Lower leg skin (tissue), 4 donors: ENCODE measurements around the gene TAF15. TPM values are rescaled to one million over a fixed set of nuclear protein-coding genes. Genes with fewer than 3 reads are reported as not detected.
A peak's percentile ranks its signal among the peaks of the same experiment; 100 is the strongest.

Experiments
- DNase-seq, 2 donors: peaks; one replicate each; pipeline ENCODE4 v3.0.0-alpha.2; 2019; ENCODE audit warnings: low spot score in 2 of 2
- H3K4me3 ChIP-seq: fragments of 200-600 bp; sonication (generic); 2 replicates; pipeline ENCODE4 v1.5.1; 2017; ENCODE audit warnings: mild to moderate bottlenecking, low read depth; ENCODE audit not compliant: poor library complexity, severe bottlenecking
- POLR2A ChIP-seq, 2 donors: fragments of 450-650 bp; IDR thresholded peaks; one replicate each; pipeline ENCODE4 v1.6.1; 2016 to 2017; ENCODE audit warnings: antibody characterized with exemption in 2 of 2, mild to moderate bottlenecking in 1 of 2, moderate library complexity in 1 of 2
- WGBS, 2 donors: methylation state at CpG; one replicate each; pipeline ENCODE4 v1.1.5; 2018; 5-methylcytosine and 5-hydroxymethylcytosine counted together
- intact Hi-C: fragments of 100-400 bp; cut with DNase I; formaldehyde crosslinking; loops from one replicate; pipeline ENCODE4 v1.15.0; 2023; ENCODE audit warnings: low total_unique reads
- total RNA-seq, 4 donors: library from RNA; depleted of rRNA; stranded (reverse); fragments of >200 nt; gene quantifications; one replicate each; pipeline ENCODE4 v1.1.0, GENCODE V29; 2016
- TF ChIP-seq, protein P1 (sequence below), 3 donors: fragments of 450-650 bp; IDR thresholded peaks; one replicate each; pipeline ENCODE4 v1.5.1; 2016; ENCODE audit warnings: antibody characterized with exemption in 3 of 3, mild to moderate bottlenecking in 3 of 3, moderate library complexity in 2 of 3

The TAF15 gene
- total RNA-seq, 4 donors from 2014 or later = 39.0 to 79.0 (median 60.0) TPM

GRCh38 chr17:35775583-35775982, 33.7 kb upstream of the TAF15 start:
- intact Hi-C loops = no loop called here
- TF ChIP-seq POLR2A (IDR thresholded peaks at IDR 0.05) = no peak
- TF ChIP-seq, protein P1, sequence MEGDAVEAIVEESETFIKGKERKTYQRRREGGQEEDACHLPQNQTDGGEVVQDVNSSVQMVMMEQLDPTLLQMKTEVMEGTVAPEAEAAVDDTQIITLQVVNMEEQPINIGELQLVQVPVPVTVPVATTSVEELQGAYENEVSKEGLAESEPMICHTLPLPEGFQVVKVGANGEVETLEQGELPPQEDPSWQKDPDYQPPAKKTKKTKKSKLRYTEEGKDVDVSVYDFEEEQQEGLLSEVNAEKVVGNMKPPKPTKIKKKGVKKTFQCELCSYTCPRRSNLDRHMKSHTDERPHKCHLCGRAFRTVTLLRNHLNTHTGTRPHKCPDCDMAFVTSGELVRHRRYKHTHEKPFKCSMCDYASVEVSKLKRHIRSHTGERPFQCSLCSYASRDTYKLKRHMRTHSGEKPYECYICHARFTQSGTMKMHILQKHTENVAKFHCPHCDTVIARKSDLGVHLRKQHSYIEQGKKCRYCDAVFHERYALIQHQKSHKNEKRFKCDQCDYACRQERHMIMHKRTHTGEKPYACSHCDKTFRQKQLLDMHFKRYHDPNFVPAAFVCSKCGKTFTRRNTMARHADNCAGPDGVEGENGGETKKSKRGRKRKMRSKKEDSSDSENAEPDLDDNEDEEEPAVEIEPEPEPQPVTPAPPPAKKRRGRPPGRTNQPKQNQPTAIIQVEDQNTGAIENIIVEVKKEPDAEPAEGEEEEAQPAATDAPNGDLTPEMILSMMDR (IDR thresholded peaks at IDR 0.05) = no peak
- WGBS, 2 donors = 44 to 63% methylated on average over 6 of the region's 6 CpGs
- no peak overlapping the region for H3K4me3 ChIP-seq
- DNase-seq = no peak

DNA sequence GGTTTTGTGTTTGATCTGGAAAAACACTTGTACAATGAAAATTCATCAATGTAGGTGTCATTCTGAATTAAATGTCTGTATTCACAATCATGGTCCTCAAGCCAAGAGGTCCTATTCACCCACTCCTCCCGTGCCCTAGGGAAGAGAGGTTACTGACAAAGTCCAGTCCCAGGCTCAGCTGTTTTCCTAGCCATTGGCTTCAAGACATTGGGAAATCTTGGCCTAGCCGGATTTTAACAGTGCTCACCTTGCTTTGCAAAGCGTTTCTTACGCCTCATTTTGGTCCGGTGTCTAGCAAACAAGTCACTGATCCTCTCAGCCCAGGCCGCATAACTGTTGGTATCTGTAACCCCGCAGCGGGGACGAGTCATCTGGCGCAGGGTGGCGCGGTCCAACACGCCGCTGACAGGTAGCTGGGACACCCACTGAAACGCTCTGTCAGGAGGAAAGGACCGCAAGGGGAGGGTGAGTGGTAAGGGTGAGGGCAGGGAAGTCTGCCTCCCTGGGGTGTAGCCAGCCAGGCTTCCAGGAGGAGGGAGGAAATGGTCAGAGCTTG, 30.6 kb upstream of the TAF15 start:
- intact Hi-C loops = no loop called here
- DNase-seq = no peak
- no peak overlapping the region for H3K4me3 ChIP-seq
- WGBS, 2 donors = 80 to 89% methylated on average over 16 of the region's 16 CpGs
- TF ChIP-seq, protein P1 (IDR thresholded peaks at IDR 0.05) = no peak
- TF ChIP-seq POLR2A (IDR thresholded peaks at IDR 0.05) = no peak

DNA sequence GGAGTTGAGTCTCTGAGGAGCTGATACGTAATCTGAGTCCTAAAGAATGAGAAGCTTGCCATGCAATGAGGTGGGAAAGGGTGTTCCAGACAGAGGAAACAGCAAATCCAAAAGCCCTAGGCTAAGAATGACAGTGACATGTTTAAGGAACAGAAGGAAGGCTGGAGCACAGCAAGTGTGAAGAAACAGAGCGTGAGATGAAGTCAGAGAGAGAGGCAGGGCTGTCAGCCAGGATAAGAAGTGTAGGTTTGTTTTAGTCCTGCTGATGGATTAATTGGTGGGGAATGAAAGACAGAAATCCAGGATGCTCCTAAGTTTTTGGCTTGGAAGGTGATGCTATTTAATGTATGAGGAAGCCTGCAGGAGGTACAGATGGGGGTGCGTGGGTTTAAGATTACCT, 28.3 kb upstream of the TAF15 start:
- intact Hi-C loops = no loop called here
- 72 to 76% methylated on average over 3 of the region's 3 CpGs for WGBS, 2 donors
- TF ChIP-seq, protein P1 (IDR thresholded peaks at IDR 0.05) = no peak
- TF ChIP-seq POLR2A (IDR thresholded peaks at IDR 0.05) = no peak
- H3K4me3 ChIP-seq = no peak overlapping the region
- DNase-seq = no peak

- no peak for TF ChIP-seq POLR2A (IDR thresholded peaks at IDR 0.05)
- TF ChIP-seq, protein P1 (IDR thresholded peaks at IDR 0.05) = no peak
- intact Hi-C loops = no loop called here
- no peak overlapping the region for H3K4me3 ChIP-seq
- WGBS, 2 donors = 48 to 70% methylated on average over 2 of the region's 2 CpGs
- DNase-seq = peak in 1 of 2 donors; percentile 43
Observed at GRCh38 chr17:35784895-35785294, 24.4 kb upstream of the TAF15 start.

DNA sequence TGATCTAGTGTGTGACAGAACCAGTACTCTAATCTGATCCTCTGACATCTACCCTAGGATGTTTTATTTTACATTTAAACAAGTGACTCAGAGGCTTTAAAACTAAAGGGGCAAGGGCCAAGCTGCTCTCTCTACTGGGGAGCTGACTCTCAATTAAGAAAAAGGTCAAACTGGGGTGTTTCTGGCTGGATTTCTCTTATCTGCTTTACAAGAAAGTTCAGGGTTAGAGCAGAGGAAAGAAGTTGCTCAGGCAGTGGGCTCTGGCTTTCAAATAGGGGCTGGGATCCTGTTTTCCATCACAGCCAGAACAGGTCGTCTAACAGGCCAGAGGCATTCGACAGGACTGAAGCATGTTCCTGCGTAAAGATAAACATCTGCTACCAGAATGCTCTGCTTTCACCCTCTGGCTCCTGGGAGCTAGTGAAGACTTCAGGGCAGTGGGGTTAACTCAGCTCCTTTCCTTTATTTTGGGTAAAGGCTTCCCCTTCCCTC, 22.3 kb upstream of the TAF15 start:
- intact Hi-C loops = no loop called here
- 26 to 36% methylated on average over 3 of the region's 3 CpGs for WGBS, 2 donors
- peak in 1 of 2 donors; percentile 61 for DNase-seq

More for the DNA sequence above, 22.3 kb upstream of the TAF15 start:
- H3K4me3 ChIP-seq = no peak overlapping the region
- no peak for TF ChIP-seq POLR2A (IDR thresholded peaks at IDR 0.05)
- TF ChIP-seq, protein P1 (IDR thresholded peaks at IDR 0.05) = no peak
